GM10266 (cell line): Measurements from ENCODE around the gene GLT1D1.

Experiments used
- DNase-seq: peaks from one replicate; pipeline ENCODE4 v3.0.0; 2012; ENCODE audit errors: extremely low spot score
- TF ChIP-seq, protein P1 (sequence below): IDR thresholded peaks from 2 replicates; pipeline ENCODE4 v1.5.1; 2012; ENCODE audit warnings: mild to moderate bottlenecking, low read depth; ENCODE audit not compliant: control insufficient read depth, insufficient read depth; ENCODE audit errors: missing control alignments

The GLT1D1 gene

DNA sequence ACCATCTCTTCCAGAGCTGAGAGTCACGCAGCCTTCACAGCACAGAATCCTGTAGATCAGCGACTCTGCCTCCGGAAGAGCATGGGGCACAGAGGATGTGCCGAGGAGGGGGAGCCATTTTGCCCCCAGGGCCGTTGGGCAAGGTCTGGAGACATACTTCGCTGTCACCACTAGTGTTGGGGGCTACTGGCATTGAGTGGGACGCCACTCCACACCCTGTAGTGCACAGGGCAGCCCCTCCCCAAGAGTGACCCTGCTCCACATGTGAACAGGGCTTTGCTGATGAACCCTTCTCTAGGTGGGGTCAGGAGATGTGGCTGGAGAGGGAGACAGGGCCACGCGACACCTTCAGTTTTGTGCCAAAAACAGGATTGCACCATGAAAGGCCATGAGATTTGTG is 6.0 kb downstream of the GLT1D1 start:
- DNase-seq, result no peak
- TF ChIP-seq, protein P1, sequence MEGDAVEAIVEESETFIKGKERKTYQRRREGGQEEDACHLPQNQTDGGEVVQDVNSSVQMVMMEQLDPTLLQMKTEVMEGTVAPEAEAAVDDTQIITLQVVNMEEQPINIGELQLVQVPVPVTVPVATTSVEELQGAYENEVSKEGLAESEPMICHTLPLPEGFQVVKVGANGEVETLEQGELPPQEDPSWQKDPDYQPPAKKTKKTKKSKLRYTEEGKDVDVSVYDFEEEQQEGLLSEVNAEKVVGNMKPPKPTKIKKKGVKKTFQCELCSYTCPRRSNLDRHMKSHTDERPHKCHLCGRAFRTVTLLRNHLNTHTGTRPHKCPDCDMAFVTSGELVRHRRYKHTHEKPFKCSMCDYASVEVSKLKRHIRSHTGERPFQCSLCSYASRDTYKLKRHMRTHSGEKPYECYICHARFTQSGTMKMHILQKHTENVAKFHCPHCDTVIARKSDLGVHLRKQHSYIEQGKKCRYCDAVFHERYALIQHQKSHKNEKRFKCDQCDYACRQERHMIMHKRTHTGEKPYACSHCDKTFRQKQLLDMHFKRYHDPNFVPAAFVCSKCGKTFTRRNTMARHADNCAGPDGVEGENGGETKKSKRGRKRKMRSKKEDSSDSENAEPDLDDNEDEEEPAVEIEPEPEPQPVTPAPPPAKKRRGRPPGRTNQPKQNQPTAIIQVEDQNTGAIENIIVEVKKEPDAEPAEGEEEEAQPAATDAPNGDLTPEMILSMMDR, result no peak

DNA sequence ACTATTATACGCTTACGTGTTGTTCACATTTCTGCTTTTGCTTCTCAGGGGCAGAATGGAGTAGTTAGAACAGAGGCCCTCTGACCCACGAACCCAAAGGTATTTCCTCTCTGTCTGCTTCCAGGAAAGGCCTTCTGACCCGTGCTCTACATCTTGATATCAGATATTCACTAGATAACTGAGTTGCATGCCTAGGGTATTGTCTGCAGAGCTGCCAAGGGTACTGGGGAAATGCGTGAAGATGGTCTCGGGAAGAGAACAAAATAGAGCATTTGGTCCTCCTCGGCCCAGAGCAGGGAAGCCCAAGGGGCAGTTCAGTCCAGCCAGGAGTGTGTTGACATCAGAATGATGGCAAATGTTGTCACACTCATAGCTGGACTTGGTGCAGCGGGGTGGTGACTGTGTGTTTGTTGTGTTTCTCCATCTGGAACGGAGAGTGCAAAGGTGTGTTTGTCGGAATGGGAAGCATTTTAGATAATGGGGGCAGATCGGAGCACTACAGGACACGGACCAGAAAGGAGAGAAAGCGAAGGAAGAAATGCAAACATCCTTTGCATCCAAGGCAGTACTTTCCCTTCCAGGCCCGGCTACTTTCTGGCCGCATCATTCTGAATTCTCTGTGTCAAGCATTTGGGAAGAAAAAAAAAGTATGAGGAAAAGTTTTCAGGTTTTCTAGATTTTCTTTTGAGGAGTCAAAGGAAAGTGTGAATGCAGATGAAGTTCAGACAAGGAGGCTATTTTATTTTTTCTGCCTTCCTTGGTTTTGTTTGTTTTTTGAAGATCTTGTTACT is 8.1 kb downstream of the GLT1D1 start:
- DNase-seq, result no peak
- TF ChIP-seq, protein P1, result no peak

DNA sequence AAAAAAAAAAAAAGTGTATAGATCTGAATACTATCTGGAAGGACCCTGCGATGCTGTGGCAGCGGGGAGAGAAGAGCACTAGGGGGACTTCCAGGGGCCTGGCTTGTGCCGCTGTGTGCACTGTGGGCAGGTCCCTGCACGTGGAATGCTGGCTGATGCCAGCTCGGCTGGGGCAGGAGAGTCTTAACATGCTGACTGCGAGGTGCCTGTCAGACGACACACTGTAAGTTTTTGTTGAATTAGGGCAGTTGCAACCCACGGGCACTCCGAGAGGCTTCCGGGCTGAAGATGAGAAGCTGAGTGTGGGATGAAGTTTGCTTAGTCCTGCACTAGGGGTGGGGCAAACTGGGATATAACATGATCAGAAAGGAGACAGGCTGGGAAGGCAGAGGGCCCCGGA is 10.7 kb downstream of the GLT1D1 start:
- no peak for DNase-seq
- TF ChIP-seq, protein P1, result no peak

DNA sequence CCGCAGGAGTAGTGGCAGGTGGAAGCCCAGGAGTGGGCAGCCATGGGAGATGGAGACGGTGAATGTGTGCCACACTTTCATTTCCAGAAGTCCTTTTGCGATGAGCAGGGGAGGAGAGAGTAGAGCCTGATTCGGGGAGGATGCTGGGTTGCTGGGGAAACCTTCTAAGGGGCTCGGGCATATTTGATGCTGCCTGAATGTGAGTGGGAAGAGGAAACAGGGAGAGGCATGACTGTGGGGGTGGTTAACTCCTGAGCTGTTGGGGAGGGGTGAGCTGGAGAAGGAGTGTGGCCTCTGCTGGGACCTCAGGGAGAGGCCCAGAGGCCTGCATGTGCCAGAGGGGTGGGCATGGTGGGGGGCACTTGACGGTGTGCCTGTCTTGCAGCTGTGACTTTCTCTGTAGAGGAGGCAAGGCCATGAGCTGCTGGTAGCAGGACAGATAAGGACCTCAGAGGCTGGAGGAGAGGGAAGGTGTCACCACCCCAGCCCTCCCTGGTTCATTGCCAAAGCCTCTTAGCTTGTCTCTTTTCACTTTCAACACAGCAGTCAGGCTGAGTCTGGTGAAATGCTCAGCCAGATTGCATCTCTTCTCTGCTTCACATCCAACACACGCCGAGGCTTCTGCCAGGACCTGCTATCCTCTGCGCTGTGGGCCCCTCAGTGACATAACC is 11.4 kb downstream of the GLT1D1 start:
- TF ChIP-seq, protein P1, result no peak
- DNase-seq, result no peak

DNA sequence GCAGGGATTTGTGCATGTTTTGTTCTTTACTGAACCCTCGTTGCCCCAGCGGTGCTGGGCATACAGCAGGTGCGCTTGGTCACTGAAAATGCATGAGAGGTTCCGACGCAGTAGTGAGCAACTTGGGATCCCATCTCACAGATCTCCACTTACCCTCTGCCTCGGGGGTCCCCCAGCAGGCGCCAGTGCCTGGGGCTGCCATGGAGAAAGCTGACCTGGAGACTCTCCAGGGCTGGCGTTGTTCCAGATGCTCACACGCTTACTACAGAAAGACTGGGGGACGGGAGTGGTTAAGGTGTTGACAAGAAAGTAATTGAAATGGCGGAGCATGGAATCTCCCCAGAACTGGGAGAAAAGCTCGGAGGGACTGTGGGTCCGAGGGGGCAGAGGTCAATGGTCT is 14.2 kb downstream of the GLT1D1 start:
- TF ChIP-seq, protein P1, result no peak
- DNase-seq, result no peak

DNA sequence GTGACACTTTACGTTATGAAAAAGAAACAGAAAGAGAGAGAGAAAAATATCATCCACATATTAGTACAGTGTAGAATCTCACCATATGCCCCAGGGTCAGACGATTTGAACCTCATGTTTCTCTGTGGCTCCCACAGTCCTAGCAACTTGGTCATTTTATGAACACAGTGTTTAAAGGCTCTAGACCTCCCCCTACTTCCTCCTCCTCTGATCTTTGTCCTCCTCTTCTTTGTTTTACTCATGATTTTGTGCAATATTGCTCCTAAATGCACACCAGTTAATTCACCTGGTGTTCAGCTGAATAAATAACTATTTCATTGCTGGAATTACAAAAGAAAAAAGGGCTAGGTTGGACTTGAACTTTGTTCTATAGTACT is 18.2 kb downstream of the GLT1D1 start:
- TF ChIP-seq, protein P1, result no peak
- no peak for DNase-seq

DNA sequence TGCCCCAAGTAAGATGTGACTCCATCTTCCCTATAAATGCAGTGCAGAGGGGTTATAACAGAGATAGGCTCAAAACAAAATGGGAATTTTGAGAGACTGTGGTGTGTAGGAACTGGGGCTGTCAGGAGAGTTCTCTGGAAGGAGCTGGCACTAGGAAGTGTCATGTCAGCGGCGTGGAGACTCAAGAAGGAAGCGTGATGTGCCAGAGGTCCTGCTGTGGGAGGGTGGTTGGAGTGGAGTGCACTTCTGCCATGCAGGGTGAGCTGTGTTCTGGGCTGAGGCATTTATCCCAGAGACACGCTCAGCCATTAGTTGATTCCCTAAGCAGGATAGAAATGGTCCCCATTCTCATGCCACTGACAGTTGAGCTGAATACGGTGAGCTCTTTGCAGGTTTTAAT is 19.0 kb downstream of the GLT1D1 start:
- TF ChIP-seq, protein P1, result no peak
- DNase-seq, result no peak
